Tibial nerve (tissue), 4 donors: ENCODE data around the gene TMEM128. TPM values are rescaled to one million over a fixed set of nuclear protein-coding genes. Genes with fewer than 3 reads are reported as not detected.
"Not testable (repeated sequence)": the region's sequence is repeated elsewhere in the genome, so short reads cannot be mapped to it uniquely, and the experiment has no call there.

Source experiments
- DNase-seq, 2 donors: peaks; one replicate each; pipeline ENCODE4 v3.0.0-alpha.2; 2019; ENCODE audit warnings: low spot score in 2 of 2
- H3K27ac ChIP-seq, 4 donors: fragments of 200-600 bp; sonication (generic) in 3 of 4; one replicate each; pipeline ENCODE4 v1.5.1; 2017 to 2019; ENCODE audit warnings: mild to moderate bottlenecking in 1 of 4
- H3K27me3 ChIP-seq, 2 donors: fragments of 200-600 bp; sonication (generic) in 1 of 2; one replicate each; pipeline versions ENCODE4 v1.5.1 to v1.6.0; 2017 to 2019
- H3K36me3 ChIP-seq, 3 donors: fragments of 200-600 bp; sonication (generic); one replicate each; pipeline ENCODE4 v1.5.1; 2018 to 2019
- H3K4me1 ChIP-seq, 4 donors: fragments of 200-600 bp; sonication (generic) in 3 of 4; one replicate each; pipeline ENCODE4 v1.5.1; 2017 to 2019
- H3K4me3 ChIP-seq, 4 donors: fragments of 200-600 bp; sonication (generic) in 3 of 4; one replicate each; pipeline ENCODE4 v1.5.1; 2017 to 2019; ENCODE audit warnings: mild to moderate bottlenecking in 1 of 4, moderate library complexity in 1 of 4
- H3K9me3 ChIP-seq, 4 donors: fragments of 200-600 bp; sonication (generic) in 3 of 4; one replicate each; pipeline ENCODE4 v1.5.1; 2017 to 2019
- CTCF ChIP-seq, 5 experiments: fragments of 200-600 bp in 3 of 5; fragments of 450-650 bp in 2 of 5; sonication (generic) in 3 of 5; IDR thresholded peaks; one replicate each; pipeline ENCODE4 v1.5.1; 2016 to 2019; ENCODE audit warnings: antibody characterized with exemption in 5 of 5, mild to moderate bottlenecking in 3 of 5, moderate library complexity in 2 of 5
- EP300 ChIP-seq, 2 donors: sonication (generic); formaldehyde crosslinking; IDR thresholded peaks; one replicate each; pipeline ENCODE4 v1.6.1; 2017; ENCODE audit warnings: antibody characterized with exemption in 2 of 2, mild to moderate bottlenecking in 1 of 2
- POLR2A ChIP-seq, 2 donors: fragments of 450-650 bp; IDR thresholded peaks; one replicate each; pipeline ENCODE4 v1.6.1; 2017; ENCODE audit warnings: antibody characterized with exemption in 2 of 2, mild to moderate bottlenecking in 2 of 2, moderate library complexity in 2 of 2
- WGBS, 2 donors: methylation state at CpG; one replicate each; pipeline ENCODE4 v1.1.5; 2018; 5-methylcytosine and 5-hydroxymethylcytosine counted together
- total RNA-seq, 4 donors: library from RNA; depleted of rRNA; stranded (reverse); fragments of >200 nt; gene quantifications; one replicate each; pipeline ENCODE4 v1.1.0, GENCODE V29; 2016

Gene TMEM128
- total RNA-seq, 4 donors from 2014 or later = 13.3 to 36.5 (median 23.8) TPM

DNA sequence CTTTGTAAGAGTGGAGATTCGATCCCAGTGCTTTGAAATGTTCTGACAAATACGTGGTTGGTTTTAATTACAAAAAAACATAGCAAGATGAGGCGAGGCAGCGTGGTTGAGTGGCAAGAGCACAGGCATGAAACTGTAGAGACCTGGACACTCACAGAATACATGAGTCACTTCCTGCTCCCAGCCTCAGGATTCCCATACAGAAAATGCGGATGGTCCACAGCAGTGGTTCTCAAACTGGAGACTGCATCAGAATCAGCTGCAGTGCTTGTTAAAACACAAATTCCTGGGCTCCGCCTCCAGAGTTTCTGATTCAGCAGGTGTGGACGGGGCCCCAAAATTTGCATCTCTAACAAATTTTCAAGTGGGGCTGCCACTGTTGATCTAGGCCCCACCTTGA, 31.4 kb downstream of the TMEM128 start:
- Histone ChIP-seq H3K27ac (no peak overlapping the region), H3K36me3 (no peaks in the 10 kb centered on the region), H3K27me3 (no peaks in the 10 kb centered on the region), H3K4me3 (no peak overlapping the region), H3K4me1 (no peaks in the 10 kb centered on the region), H3K9me3 (no peaks in the 10 kb centered on the region)
- WGBS, 2 donors = 72 to 74% methylated on average over 7 of the region's 7 CpGs
- TF ChIP-seq EP300 (IDR thresholded peaks at IDR 0.05) (no peak), CTCF (IDR thresholded peaks at IDR 0.05) (no peak), POLR2A (IDR thresholded peaks at IDR 0.05) (no peak)
- no peak for DNase-seq

DNA sequence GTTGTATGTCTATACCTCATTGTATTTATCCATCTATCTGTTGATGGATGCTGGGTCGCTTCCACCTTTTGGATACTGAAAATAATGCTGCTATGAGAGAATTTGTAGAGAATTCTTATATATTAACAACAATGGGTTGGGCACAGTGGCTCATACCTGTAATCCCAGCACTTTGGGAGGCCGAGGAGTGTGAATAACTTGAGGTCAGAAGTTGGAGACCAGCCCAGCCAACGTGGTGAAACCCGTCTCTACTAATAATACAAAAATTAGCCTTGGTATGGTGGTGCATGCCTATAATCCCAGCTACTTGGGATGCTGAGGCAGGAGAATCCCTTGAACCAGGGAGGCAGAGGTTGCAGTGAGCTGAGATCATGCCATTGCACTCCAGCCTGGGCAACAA, 34.3 kb downstream of the TMEM128 start:
- not testable (repeated sequence) for H3K27me3 ChIP-seq, H3K9me3 ChIP-seq, H3K36me3 ChIP-seq, DNase-seq, H3K4me3 ChIP-seq, H3K27ac ChIP-seq, H3K4me1 ChIP-seq
- WGBS, 2 donors = 69 to 75% methylated on average over 4 of the region's 4 CpGs

DNA sequence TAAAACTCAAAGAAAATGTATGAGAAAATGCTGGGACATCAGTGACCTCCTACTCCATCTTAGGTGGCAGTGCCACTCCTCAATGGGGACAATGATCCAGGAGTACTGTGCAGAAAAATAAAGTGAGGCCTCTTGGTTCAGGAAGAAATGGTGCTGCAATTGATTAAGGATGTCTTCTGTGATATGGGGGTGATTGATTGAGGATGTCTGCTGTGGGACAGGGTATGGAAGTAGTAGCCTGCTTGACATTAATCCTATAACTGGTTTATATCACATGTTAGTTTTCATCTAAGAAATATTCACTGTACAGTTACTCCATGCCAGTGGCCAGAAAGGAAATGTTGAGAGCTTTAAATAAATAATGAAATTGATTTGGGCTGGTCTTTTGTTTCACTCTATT, 41.8 kb downstream of the TMEM128 start:
- Histone ChIP-seq H3K27ac (no peak overlapping the region), H3K9me3 (no peaks in the 10 kb centered on the region), H3K27me3 (peaks cover 0 to 3% of the 10 kb centered on the region in 2 donors), H3K4me3 (no peak overlapping the region), H3K4me1 (no peaks in the 10 kb centered on the region), H3K36me3 (no peaks in the 10 kb centered on the region)
- no peak for DNase-seq
- TF ChIP-seq POLR2A (IDR thresholded peaks at IDR 0.05) (no peak), EP300 (IDR thresholded peaks at IDR 0.05) (no peak), CTCF (IDR thresholded peaks at IDR 0.05) (no peak)

DNA sequence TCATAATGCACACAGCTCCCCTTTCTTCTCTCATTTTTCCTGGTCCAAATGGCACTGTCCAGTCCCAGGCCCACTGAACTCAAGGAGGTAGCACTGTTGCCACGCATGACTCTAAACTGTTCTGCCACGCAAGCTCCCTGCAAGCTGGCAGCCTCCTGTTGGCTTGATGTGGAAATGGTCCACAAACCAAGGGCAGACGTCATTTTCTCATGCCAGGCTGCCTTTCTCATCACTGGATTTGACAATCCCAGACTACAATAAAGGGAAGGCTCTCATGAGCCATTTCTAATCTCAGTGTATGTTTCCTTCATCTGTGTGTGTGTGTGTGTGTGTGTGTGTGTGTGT, 43.6 kb downstream of the TMEM128 start:
- no peaks in the 10 kb centered on the region for H3K9me3 ChIP-seq
- no peak overlapping the region for H3K27ac ChIP-seq
- no peaks in the 10 kb centered on the region for H3K4me1 ChIP-seq
- DNase-seq = no peak
- H3K36me3 ChIP-seq = no peaks in the 10 kb centered on the region
- 75% methylated on average over 3 of the region's 3 CpGs for whole genome bisulfite sequencing, 2 donors
- H3K27me3 ChIP-seq = no peaks in the 10 kb centered on the region
- H3K4me3 ChIP-seq = no peak overlapping the region
- TF ChIP-seq POLR2A (IDR thresholded peaks at IDR 0.05) = no peak
- TF ChIP-seq CTCF (IDR thresholded peaks at IDR 0.05) = no peak
- no peak for TF ChIP-seq EP300 (IDR thresholded peaks at IDR 0.05)

DNA sequence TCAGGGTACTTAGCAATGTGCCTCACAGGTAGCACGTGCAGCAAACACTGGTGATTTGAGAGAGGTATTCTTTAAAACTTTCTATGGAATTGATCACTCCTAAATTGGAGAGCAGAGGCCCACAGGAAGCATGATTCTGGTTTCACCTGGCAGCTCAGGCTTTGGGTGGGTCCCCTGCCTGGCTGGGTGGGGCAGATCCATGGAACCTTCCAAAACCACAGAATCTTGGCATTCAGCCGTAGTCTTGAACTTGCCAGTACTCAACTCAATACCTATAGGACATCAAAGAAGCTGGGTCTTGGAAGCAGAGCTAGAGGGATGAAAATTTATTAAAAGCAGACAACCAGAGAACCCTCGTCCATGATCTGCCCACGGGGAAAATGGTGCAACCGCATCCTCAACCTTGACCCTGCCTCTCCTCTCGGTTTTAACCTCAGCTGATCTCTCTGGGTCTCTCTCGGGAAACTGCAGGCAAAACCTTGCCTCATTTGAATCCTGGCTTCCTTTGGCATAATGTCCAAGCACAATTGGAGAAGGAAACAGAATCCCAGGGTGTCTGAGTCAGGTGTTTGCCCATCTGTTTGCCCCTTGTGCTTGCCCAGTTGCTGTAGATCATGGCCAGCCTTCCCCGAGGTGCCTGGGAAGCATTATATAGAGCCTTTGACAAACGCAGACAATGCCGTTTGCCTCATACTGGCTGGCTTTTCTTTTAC, 44.2 kb downstream of the TMEM128 start:
- no peaks in the 10 kb centered on the region for H3K4me1 ChIP-seq
- H3K27ac ChIP-seq = no peak overlapping the region
- no peak for TF ChIP-seq EP300 (IDR thresholded peaks at IDR 0.05)
- no peak for TF ChIP-seq POLR2A (IDR thresholded peaks at IDR 0.05)
- TF ChIP-seq CTCF (IDR thresholded peaks at IDR 0.05) = no peak
- 62 to 65% methylated on average over 10 of the region's 10 CpGs for WGBS, 2 donors
- no peaks in the 10 kb centered on the region for H3K27me3 ChIP-seq
- H3K4me3 ChIP-seq = no peak overlapping the region
- DNase-seq = no peak
- H3K9me3 ChIP-seq = no peaks in the 10 kb centered on the region
- H3K36me3 ChIP-seq = no peaks in the 10 kb centered on the region

GRCh38 chr4:4202510-4202909, 45.5 kb downstream of the TMEM128 start:
- TF ChIP-seq EP300 (IDR thresholded peaks at IDR 0.05) = no peak
- no peak for TF ChIP-seq CTCF (IDR thresholded peaks at IDR 0.05)
- no peak for TF ChIP-seq POLR2A (IDR thresholded peaks at IDR 0.05)
- H3K27me3 ChIP-seq = no peaks in the 10 kb centered on the region
- H3K4me1 ChIP-seq = no peaks in the 10 kb centered on the region
- H3K9me3 ChIP-seq = no peaks in the 10 kb centered on the region
- DNase-seq = no peak
- WGBS, 2 donors = 70 to 81% methylated on average over 4 of the region's 4 CpGs
- H3K27ac ChIP-seq = no peak overlapping the region
- no peaks in the 10 kb centered on the region for H3K36me3 ChIP-seq
- no peak overlapping the region for H3K4me3 ChIP-seq
